Measurements from ENCODE around the gene LDHD. TPM values are rescaled to one million over a fixed set of nuclear protein-coding genes. Genes with fewer than 3 reads are reported as not detected.

The LDHD gene
- total and polyA plus RNA-seq, 10 of the 15 experiments (the other 5 are each of a cell fraction or from before 2014, with no cell fraction given), result 0.10 to 0.12 TPM; not detected in 8

DNA sequence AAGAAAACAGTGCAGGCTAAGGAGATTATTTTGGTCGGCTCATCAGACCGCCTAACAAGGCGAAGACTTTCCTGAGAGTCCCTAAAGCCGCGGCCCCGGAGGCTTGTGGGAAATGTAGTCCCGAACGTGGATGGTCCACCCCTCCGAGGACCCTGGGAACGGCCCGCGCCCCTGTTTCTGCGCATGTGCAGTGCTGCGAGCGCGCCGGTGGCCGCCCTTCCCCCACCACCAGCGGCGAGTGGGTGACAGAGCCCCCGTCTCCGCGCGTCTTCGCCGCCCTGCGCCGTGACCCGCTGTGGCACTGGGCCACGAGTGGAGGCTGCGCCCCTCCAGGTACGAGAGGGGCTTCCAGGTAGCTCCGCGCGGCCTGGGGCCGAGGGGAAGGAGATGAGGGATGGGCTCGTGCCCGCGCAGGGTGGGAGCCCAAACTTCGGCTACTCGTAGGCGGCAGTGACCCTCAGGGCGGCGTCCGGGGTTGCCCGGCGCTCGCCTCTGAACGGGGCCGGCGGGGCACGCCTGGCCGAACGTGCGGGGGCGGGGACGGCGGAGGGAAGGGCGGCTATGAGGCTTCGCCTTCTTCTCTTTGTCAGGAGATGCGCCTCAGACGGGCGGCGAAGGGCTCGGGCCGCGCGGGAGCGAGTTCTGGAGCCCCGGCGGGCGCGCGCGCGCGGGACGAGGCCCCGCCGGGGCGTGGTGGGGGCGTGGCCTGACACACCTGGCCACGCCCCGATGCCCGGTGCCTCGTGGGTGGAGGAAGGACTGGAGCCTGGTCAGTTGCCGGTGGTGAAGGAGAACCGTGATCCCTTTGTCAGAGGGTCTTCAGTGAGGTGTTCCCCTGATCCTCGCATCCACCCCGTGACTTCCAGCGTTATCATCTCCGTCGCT, 32.0 kb upstream of the LDHD start, which contains the start of gene ZFP1 (continued):
- 0 out of 2 replicates have a peak, but pooled peaks have one; percentile 65 for TF ChIP-seq ZNF217 (IDR thresholded peaks at IDR 0.05)
- TF ChIP-seq IRF3 (IDR thresholded peaks at IDR 0.05), result peak; percentile 53; the same call in 1 of the 2 replicates
- TF ChIP-seq CHD2 (IDR thresholded peaks at IDR 0.05; ENCODE audit: borderline replicate concordance, low read depth, low read length), result peak; percentile 93
- TF ChIP-seq CTCF (IDR thresholded peaks at IDR 0.05 in 2 of 3, conservative IDR thresholded peaks at IDR 0.05 in 1 of 3; ENCODE audit: control insufficient read depth in 2 of 3, extremely low read depth in 1 of 3, insufficient read depth in 1 of 3, low read depth in 3 of 3, low read length in 3 of 3), result no peak
- no peak for TF ChIP-seq FOXM1 (IDR thresholded peaks at IDR 0.05; ENCODE audit: low read depth, low read length)
- peak; percentile 97 for TF ChIP-seq JUNB (IDR thresholded peaks at IDR 0.05)
- no peak for TF ChIP-seq ZSCAN29 (IDR thresholded peaks at IDR 0.05)
- peak; percentile 63; the same call in 1 of the 2 replicates for TF ChIP-seq SREBF1 (IDR thresholded peaks at IDR 0.05; ENCODE audit: low read length)

DNA sequence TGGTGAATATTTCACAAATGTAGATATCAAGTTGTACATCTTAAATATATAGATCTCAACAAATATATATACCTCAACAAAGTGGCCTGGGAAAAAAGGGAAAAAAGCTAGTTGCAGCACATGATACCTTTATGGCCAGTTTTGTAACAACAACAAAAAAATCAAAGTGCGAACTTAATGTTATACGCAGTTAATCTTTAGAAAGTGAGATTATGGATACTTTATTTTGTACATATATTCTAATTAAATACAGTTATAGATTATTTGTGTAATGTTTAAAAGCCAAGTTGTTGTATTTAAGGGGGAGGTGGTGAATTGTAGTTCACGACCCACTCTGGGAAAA, 31.4 kb upstream of the LDHD start:
- in situ Hi-C loops (cut with MboI), result no loop called here
- SMC1A ChIA-PET (ENCODE audit: uncharacterized antibody, unreplicated experiment), result no interaction called here
- ATAC-seq (no peak), DNase-seq (ENCODE audit: low read depth, low spot score) (no peak), FAIRE-seq (no peak)
- CTCF ChIA-PET, result no interaction called here
- no peak overlapping the region; the same call in 1 of the 2 replicates for H3K9ac ChIP-seq (ENCODE audit: control insufficient read depth, insufficient read depth, low read length)
- H3K4me1 ChIP-seq (ENCODE audit: control insufficient read depth, insufficient read depth, low read length), result no peaks in the 10 kb centered on the region
- no peak overlapping the region for H3K27ac ChIP-seq (ENCODE audit: control insufficient read depth, insufficient read depth)
- BruUV-seq (replicated peaks), result no TSS peak
- H3K4me3 ChIP-seq, result no peak overlapping the region
- H3K27me3 ChIP-seq (replicated peaks in 1 of 2; ENCODE audit: control insufficient read depth in 2 of 2, insufficient read depth in 2 of 2, low read length in 1 of 2), result no peaks in the 10 kb centered on the region
- no peaks in the 10 kb centered on the region for H4K20me1 ChIP-seq (ENCODE audit: control insufficient read depth, insufficient read depth)
- no peaks in the 10 kb centered on the region for H3K36me3 ChIP-seq (ENCODE audit: control insufficient read depth in 2 of 2, insufficient read depth in 2 of 2, low read length in 1 of 2)
- peaks cover 5% of the 10 kb centered on the region for H3K79me2 ChIP-seq (ENCODE audit: control insufficient read depth, insufficient read depth, low read length)
- H3K4me2 ChIP-seq (ENCODE audit: control insufficient read depth, insufficient read depth), result peak overlapping the region; percentile 41; the same call in 1 of the 2 replicates
- POLR2A ChIA-PET, result no interaction called here
- TF ChIP-seq RFX5 (IDR thresholded peaks at IDR 0.05; ENCODE audit: low read depth, low read length) (no peak), TCF7 (IDR thresholded peaks at IDR 0.05; ENCODE audit: borderline replicate concordance) (0 out of 2 replicates have a peak, but pooled peaks have one; percentile 29), IRF5 (IDR thresholded peaks at IDR 0.05; ENCODE audit: borderline replicate concordance) (no peak), MTA2 (IDR thresholded peaks at IDR 0.05; ENCODE audit: low read depth) (no peak), SIX5 (IDR thresholded peaks at IDR 0.05; ENCODE audit: low read depth, low read length, severe bottlenecking) (no peak), SREBF1 (IDR thresholded peaks at IDR 0.05; ENCODE audit: low read length) (no peak), NFIC (IDR thresholded peaks at IDR 0.05; ENCODE audit: low read depth, low read length) (no peak), SMARCA5 (IDR thresholded peaks at IDR 0.05) (no peak)
- RAD21 ChIA-PET (ENCODE audit: unreplicated experiment), result no interaction called here
- H2AFZ ChIP-seq (ENCODE audit: control insufficient read depth, low read depth, low read length), result peak overlapping the region; percentile 72
- peaks cover 9% of the 10 kb centered on the region for H3K9me3 ChIP-seq (replicated peaks; ENCODE audit: control insufficient read depth, insufficient read depth, low read length)
- intact Hi-C loops (cut with micrococcal nuclease; ENCODE audit: unreplicated experiment), result no loop called here
- WGBS (ENCODE audit: insufficient coverage, insufficient replicate concordance, low lambda C conversion rate, missing lambda C conversion rate), result 65% methylated on average over 3 of the region's 3 CpGs
